Measurements from ENCODE around the gene ZC3H12D. TPM values are rescaled to one million over a fixed set of nuclear protein-coding genes. Genes with fewer than 3 reads are reported as not detected.

ZC3H12D gene
- total and polyA plus RNA-seq, 11 donors = 0.14 to 3.0 (median 0.42) TPM

DNA sequence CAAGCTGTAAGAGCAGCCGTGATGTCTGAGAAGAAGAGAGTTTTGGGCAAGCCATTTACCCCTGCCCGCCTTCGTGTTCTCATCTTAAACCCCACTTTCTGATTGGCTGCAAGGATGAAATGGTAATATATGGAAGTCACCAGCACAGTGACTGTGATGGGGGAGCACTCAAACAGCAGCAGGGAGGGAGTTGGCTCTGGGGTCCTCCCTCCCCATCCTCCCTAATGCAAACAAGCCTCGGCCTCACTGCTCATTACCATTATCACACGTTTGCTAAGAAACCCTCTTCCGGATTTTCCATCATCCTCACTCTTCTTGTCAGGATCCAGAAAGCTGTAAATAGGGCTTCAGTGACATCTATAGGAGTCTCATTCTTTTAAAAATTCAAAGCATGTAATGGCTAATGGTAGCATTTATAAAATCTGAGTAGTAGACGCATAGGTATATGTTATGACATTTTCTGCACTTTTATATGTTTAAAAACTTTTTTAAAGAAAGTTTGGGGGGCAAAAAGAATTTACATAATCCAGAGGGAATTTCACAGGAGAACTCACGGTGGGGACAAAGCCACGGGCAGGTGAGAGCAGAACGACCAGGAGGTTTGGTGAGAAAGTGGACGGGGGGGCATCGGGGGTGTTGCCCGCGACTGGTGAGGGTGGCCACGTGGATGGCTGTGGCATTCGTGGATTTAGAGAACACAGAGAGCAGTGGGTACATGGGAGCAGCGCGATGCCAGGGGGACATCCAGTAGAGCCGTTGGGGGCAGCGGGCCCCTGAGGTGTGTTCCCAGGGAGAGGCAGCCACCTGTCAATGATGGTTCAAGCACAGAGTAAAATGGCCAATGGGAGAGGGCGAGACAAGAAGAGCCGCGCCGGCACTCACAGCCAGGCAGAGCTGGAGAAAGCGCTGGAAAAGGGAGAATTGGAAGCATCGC is 55.1 kb downstream of the ZC3H12D start:
- H3K36me3 ChIP-seq = no peaks in the 10 kb centered on the region
- no peak overlapping the region for H3K4me3 ChIP-seq
- intact Hi-C loops (cut with DNase I) = loop anchor here in 8 of 10 donors (2.0 to 10.0 kb wide), 9 partner anchors 85 to 855 kb away; partner anchors contain the start of gene TAB2 (in 3 of the 8)
- 86 to 91% (median 90%) methylated on average over 26 of the region's 26 CpGs for WGBS, 4 donors
- DNase-seq = no peak
- ATAC-seq = no peak
- no peaks in the 10 kb centered on the region for H3K9me3 ChIP-seq
- peaks cover 0 to 7% (median 0%) of the 10 kb centered on the region in 12 donors for H3K4me1 ChIP-seq
- peaks cover 0 to 12% (median 0%) of the 10 kb centered on the region in 9 donors for H3K27me3 ChIP-seq
- TF ChIP-seq, protein P1, sequence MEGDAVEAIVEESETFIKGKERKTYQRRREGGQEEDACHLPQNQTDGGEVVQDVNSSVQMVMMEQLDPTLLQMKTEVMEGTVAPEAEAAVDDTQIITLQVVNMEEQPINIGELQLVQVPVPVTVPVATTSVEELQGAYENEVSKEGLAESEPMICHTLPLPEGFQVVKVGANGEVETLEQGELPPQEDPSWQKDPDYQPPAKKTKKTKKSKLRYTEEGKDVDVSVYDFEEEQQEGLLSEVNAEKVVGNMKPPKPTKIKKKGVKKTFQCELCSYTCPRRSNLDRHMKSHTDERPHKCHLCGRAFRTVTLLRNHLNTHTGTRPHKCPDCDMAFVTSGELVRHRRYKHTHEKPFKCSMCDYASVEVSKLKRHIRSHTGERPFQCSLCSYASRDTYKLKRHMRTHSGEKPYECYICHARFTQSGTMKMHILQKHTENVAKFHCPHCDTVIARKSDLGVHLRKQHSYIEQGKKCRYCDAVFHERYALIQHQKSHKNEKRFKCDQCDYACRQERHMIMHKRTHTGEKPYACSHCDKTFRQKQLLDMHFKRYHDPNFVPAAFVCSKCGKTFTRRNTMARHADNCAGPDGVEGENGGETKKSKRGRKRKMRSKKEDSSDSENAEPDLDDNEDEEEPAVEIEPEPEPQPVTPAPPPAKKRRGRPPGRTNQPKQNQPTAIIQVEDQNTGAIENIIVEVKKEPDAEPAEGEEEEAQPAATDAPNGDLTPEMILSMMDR (IDR thresholded peaks at IDR 0.05) = no peak
- no peak for TF ChIP-seq POLR2A (IDR thresholded peaks at IDR 0.05)
- H3K27ac ChIP-seq = no peak overlapping the region

DNA sequence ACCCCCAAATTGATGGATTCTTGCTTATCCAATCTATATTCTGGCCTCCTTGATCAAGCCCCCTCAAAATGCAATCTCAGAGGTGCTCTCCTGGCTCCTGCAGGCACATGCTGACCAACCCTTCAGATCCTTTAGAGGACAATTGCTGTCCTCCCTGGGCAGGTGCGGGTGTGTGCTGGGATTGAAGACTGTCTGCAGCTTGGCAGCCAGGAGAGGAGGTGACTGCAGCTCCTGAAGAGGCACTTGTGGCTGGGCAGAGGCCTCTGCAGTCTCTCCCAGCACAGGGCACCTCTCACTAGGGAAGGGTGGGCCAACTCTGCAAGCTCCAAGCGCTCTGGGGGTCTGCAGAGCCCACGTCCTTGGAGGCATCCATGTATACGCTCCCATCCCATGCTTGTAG is 56.2 kb downstream of the ZC3H12D start:
- ATAC-seq (no peak), DNase-seq (no peak)
- WGBS, 4 donors = 90 to 97% (median 94%) methylated on average over 1 to 4 of the region's 4 CpGs
- Histone ChIP-seq H3K27me3 (peaks cover 0 to 12% (median 0%) of the 10 kb centered on the region in 9 donors), H3K4me3 (no peak overlapping the region), H3K4me1 (peaks cover 0 to 13% (median 4%) of the 10 kb centered on the region in 12 donors), H3K36me3 (no peaks in the 10 kb centered on the region), H3K9me3 (no peaks in the 10 kb centered on the region), H3K27ac (no peak overlapping the region)
- intact Hi-C loops (cut with DNase I) = loop anchor here in 2 of 10 donors (10.0 kb wide), 2 partner anchors 114 to 124 kb away; partner anchors contain the start of gene TAB2 (in 1 of the 2)
- no peak for TF ChIP-seq POLR2A (IDR thresholded peaks at IDR 0.05)
- TF ChIP-seq, protein P1 (IDR thresholded peaks at IDR 0.05) = no peak

DNA sequence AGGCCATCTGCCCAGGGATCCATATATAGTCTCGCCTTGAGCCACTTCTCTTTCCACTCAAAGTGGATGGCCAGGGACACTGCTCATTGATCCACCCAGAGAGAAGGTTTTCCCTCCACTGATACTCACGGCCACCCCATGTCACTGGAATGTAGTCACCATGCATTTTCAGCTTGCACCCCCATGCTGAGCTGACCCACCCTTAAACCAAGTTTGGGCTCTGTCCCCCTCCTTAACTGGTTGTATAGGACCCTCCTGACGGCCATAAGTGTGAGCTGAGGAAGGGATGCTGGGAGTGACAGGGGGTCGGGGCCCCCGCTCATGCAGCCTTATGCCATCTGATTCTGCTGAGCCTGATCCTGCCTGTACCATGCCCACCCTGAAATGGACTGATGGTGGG is 59.1 kb downstream of the ZC3H12D start:
- no peaks in the 10 kb centered on the region for H3K36me3 ChIP-seq
- TF ChIP-seq, protein P1 (IDR thresholded peaks at IDR 0.05) = no peak
- no peak for TF ChIP-seq POLR2A (IDR thresholded peaks at IDR 0.05)
- peaks cover 0 to 10% (median 2%) of the 10 kb centered on the region in 12 donors for H3K4me1 ChIP-seq
- H3K4me3 ChIP-seq = no peak overlapping the region
- H3K27ac ChIP-seq = no peak overlapping the region
- intact Hi-C loops (cut with DNase I) = loop anchor here in 2 of 10 donors (10.0 kb wide), 2 partner anchors 111 to 121 kb away; partner anchors contain the start of gene TAB2 (in 1 of the 2)
- no peaks in the 10 kb centered on the region for H3K9me3 ChIP-seq
- no peak for ATAC-seq
- DNase-seq = no peak
- WGBS, 4 donors = 92 to 94% (median 94%) methylated on average over 5 of the region's 5 CpGs
- peaks cover 0 to 12% (median 0%) of the 10 kb centered on the region in 9 donors for H3K27me3 ChIP-seq

DNA sequence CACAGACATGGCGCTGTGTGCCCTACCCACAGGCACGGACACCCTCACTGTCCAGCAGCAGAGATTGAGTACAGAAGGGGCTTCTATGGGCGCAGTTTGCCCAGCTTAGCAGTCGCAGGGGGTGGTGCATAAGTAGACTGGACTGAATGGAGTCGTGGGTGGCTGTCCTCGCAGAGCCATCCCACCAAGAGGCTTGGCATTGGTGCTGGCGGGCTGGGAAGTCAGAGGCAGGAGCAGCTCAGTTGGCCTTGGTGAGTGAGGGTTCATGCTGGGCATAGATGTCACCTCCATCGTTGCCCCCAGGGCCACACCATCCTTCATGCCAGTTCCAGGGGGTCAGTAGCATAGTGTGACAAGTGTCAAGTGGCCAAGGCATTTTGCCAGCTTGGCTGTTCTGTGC is 59.6 kb downstream of the ZC3H12D start:
- H3K27me3 ChIP-seq = peaks cover 0 to 12% (median 0%) of the 10 kb centered on the region in 9 donors
- 82 to 95% (median 85%) methylated on average over 5 to 8 of the region's 8 CpGs; no CpG with 5 or more reads in 1 of the 4 donors for WGBS, 4 donors
- H3K36me3 ChIP-seq = no peaks in the 10 kb centered on the region
- H3K4me3 ChIP-seq = no peak overlapping the region
- intact Hi-C loops (cut with DNase I) = loop anchor here in 2 of 10 donors (10.0 kb wide), 2 partner anchors 110 to 120 kb away; partner anchors contain the start of gene TAB2 (in 1 of the 2)
- DNase-seq (no peak), ATAC-seq (no peak)
- TF ChIP-seq, protein P1 (IDR thresholded peaks at IDR 0.05) = no peak
- TF ChIP-seq POLR2A (IDR thresholded peaks at IDR 0.05) = no peak
- H3K9me3 ChIP-seq = no peaks in the 10 kb centered on the region
- H3K27ac ChIP-seq = no peak overlapping the region
- peaks cover 0 to 10% (median 2%) of the 10 kb centered on the region in 12 donors for H3K4me1 ChIP-seq

All from heart left ventricle (tissue), 16 donors.